ENCODE data around the gene SPEN.

- TF ChIP-seq CTCF (IDR thresholded peaks at IDR 0.05) = no peak
- TF ChIP-seq TCF7L2 (IDR thresholded peaks at IDR 0.05; ENCODE audit: low read depth, low read length) = no peak
- no peak for TF ChIP-seq POLR2AphosphoS5 (IDR thresholded peaks at IDR 0.05; ENCODE audit: low read depth, low read length)
- no peak for TF ChIP-seq SIN3A (IDR thresholded peaks at IDR 0.05; ENCODE audit: borderline replicate concordance, insufficient read depth, low read depth, low read length)
- no peak for TF ChIP-seq REST (IDR thresholded peaks at IDR 0.05; ENCODE audit: insufficient read depth in 1 of 2, low read depth in 2 of 2, low read length in 1 of 2)
Measured at GRCh38 chr1:15852036-15852827, 4.7 kb downstream of the SPEN start.

Data from Panc1 (cell line).